ENCODE data around the gene FAM114A1.
A peak's percentile ranks its signal among the peaks of the same experiment; 100 is the strongest.

Gene FAM114A1

DNA sequence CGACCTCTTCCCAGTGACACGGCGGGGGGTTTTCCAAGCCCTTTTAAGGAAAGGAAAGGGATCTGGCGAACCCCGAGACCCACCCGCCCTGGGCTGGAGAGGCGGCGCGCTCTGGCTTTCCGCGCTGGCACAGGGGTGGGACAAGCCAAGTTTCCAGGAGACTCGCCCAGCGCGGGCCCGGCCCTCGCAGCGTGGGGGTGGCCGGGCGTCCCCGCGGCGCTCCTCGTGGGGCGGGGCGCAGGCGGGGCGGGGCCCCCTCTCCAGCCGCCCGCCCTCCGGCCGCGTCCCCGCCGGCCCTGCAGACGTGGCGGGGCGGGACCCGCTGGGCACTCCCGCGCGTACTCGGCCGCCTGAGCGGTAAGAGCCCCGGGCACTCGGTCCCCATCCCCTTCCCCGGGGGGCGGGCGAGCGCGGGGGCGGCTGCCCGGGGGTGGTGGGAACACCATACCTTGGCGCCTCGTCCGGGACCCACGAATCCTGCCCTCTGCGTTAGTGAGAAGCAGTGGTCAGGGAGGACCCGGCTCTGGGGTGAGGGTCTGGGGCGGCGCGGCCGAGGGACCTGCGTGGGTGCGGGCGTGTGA, at the start of gene FAM114A1:
Gene FAM114A1, plus strand, starts transcription at position 329 of the 581 bp plus-strand sequence. CDS start 10,273 bp downstream, outside the sequence.
- peak in 1 of 2 experiments; percentile 13 for DNase-seq

DNA sequence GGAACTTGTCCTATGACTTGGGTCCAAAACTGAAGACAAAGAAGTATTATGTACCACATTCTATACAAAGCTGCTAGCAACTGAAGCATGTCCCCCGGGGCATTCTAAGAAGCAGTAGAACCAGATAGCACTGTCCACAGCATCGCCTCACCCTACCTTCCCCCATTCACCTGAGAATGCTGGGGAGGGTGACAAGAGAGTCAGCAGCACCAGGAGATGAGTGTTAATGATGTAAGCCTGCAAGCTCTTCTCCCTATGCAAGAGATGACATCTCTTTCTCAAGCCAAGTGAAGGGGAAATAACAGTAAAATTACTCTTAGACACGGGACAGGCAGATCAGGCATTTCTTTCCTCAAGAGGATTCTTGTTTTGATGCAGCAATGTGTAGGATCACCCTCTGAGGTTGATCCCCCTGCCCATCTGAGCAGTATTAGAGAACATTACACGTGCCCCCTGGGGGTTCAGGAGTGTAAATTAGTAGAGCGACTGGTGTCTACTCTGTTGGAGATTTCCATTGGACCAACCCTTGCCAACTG, 49.1 kb upstream of the FAM114A1 start:
- no peak for DNase-seq

DNA sequence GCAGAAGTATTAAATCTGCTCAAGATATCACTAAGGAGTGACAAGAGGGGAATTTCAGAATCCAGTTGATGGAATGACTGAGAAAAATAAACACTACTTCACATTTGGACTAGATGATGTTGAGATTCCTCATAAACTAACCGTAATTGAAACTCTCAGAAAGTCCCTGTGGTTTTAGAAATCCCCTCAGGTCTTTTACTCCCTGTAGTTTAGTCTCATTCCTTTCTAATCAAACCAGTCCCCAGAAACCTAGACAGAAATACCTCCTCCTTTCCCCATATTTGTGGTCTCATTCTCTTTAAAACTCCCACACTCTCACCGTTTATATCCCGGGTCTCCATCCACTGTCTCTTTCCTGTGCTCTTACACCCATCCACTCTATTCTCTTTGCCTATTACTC, 48.0 kb upstream of the FAM114A1 start:
- no peak for DNase-seq

DNA sequence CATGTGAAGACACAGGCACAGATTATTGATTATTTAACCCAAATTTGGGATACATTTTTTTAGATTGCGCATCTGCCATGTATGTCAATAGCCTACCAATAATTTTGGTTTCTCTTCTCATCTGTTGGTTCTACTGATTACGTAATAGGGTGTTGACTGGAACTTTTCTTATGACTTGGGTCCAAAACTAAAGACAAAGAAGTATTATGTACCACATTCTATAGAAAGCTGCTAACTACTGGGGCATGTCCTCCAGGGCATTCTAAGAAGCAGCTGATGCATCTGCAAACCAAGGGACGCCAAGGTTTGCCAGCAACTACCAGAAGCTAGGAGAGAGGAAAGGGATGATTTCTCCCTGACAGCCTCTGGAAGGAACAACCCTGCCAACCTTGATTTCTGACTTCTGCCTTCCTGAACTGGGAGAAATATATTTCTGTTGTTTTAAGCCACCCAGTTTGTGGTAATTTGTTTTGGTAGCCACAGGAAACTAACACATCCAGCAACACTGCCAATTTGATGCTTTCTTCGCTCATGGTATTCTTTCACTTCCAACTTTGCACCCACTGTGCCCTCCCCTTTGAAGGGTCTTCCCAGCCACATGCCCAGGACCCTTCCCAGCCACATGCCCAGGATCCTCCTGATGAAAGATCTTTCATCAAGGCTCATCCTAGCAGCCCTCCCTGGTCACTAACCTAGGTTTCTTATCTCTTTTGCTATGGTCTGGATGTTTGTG, 47.1 kb upstream of the FAM114A1 start:
- no peak for DNase-seq

DNA sequence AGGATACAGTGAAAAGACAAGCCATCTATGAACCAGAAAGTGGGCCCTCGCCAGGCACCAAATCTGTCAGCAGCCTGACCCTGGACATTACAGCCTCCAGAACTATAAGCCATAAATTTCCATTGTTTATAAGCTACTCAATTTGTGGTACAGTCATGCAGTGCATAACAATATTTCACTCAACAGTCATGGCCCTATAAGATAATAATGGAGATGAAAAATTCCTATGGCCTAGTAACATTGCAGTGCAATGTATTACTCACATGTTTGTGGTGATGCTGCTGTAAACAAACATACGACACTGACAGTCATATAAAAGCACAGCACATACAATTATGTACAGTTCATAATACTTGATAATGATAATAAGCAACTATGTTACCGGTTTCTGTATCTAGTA, 45.9 kb upstream of the FAM114A1 start:
- DNase-seq: no peak

DNA sequence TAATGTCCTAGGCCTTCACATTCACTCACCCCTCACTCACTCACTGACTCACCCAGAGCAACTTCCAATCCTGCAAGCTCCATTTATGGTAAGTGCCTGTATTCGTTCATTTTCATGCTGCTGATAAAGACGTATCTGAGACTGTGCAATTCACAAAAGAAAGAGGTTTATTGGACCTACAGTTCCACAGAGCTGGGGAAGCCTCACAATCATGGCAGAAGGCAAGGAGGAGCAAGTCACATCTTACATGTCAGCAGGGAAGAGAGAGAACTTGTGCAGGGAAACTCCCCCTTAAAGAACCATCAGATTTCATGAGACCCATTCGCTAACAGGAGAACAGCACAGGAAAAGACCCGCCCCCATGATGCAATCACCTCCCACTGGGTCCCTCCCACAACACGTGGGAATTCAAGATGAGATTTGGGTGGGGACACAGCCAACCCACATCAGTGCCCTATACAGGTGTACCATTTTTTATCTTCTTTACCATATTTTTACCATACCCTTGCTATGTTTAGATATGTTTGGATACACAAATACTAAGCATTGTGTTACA, 44.8 kb upstream of the FAM114A1 start:
- no peak for DNase-seq

DNA sequence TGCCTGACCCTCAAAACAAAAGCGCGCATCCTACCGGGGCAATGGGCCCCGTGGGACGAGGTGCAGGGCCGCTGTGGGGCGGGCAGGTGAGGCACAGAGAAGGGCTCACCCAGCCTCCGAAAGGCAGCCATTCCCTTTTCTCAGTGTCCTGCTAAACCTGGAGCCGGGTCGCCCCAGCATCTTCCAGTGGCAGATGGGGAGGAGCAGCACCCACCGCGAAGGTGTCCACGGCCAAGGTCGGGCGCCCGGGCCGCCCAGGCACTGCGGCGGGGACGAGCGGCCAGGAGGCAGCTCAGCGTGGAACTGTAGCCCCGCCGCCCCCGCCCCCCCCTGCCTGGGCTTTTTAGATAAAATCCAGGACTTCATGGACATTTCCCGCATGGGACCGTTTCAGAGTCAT, 43.8 kb upstream of the FAM114A1 start:
- no peak for DNase-seq

DNA sequence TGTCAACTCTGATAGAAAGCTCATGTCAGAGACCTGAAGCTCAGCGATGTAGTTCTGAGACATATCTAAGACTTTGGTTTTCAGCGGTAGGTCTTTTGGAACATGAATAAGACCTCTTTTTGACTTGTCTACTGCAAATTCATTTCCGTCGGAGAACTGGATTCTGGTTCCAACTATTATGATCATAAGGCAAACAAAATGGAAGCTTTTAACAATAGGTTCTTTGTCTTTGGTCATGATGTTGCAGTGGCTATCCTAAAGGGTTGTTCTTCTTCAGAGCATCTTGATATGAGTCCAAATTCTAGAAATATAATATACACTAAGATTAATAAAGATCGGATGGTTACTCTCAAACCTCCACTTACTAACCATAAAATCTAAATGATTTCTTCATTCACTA, 38.4 kb upstream of the FAM114A1 start:
- DNase-seq: no peak

DNA sequence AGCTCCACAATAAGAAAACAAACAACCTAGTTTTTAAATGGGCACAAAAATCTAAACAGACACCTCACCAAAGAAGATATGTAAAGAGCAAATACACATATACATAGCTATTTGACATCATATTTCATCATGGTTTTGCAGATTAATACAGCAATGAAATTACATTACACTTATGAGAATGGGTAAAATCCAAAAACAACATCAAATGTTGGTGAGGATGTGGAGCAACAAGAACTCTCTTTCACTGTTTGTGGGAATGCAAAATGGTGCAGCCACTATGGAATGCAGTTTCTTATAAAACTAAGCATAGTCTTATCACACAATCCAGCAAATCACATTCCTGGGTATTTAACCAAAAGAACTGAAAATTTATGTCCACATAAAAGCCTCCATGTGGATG, 36.0 kb upstream of the FAM114A1 start:
- DNase-seq: no peak

DNA sequence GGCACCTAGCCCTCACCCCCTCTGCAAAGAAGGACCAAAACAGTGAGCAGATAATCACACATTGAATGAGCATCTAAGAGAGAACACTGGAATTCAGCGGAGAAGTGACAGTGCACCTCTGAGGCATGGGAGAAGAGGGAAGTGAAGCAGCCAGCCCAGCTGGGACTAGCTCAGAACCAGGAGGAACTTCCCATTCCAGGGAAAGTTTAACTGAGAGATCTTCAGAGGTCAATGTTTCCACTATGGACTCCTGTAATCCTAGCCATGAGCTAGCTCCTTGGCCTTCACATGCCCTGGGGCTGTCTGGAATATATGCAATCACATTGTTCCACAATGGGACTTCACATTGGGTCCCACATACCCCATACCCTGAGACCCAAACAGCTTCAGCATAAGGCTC, 35.4 kb upstream of the FAM114A1 start:
- DNase-seq: no peak

DNA sequence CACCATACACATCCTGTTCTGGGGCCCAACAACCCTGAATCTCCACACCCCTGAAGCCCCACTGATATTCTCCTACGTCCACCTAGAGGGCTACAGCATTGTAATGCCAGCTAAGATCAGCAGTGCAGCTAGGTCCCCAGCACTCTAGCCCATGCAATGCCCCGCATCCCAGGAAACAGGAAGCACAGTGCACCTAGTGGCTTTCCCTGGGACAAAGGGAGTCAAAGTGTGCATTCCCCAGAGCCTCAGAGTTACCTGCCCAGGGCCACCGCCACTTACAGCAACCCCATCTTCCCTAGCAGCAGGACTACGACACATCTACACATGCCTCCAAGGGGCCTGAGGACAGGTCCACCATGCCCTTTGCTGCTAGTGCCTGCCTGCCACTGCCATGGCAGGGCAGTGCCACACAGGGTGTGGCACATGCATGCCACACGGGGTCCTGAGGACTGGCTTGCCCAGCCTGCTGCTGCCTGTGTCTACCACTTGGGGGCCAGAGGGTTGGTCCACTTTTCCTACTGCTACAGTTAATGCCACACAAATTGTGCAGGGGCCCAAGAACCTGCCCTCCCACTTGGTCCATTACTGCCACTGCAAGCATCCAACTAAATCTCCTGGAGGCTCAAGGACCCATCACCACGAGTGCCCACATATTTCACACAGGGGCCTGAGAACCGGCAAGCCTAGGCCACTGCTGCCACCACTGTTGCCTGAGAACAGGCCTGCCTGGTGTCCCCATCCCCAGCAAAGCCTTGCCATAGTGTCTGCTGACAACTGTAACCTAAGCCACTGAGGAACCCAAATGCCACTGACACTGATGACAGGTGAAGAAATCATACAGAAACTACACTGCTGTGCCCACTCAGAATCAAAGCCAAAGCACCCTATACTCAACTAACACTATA, 34.7 kb upstream of the FAM114A1 start:
- DNase-seq: no peak

DNA sequence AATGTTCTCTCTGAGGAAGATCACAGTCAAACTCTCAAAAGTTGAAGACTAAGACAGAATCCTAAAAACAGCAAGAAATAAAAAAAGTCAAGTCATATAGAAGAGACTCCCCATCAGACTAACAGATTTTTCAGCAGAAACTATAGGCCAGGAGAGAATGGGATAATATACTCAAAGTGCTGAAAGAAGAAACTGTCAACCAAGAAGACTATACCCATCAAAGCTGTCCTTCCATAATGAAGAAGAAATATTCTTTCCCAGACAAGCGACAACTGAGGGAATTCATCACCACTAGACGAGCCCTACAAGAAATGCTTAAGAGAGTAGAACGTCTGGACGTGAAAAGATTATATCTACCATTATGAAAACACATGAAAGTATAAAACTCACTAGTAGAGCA, 33.0 kb upstream of the FAM114A1 start:
- DNase-seq: no peak

DNA sequence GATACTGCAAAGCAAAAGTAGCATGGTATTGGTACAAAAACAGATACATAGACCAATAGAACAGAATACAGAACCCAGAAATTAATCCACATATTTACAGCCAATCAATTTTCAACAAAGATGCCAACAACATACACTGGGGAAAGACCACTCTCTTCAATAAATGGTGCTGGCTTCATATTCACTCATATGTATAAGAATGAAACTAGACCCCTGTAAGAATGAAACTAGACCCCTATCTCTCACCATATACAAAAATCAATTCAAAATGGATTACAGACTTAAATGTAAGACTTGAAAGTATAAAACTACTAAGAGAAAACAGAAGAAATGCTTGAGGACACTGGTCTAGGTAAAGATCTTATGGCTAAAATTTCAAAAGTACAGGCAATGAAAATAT, 30.3 kb upstream of the FAM114A1 start:
- DNase-seq: no peak

DNA sequence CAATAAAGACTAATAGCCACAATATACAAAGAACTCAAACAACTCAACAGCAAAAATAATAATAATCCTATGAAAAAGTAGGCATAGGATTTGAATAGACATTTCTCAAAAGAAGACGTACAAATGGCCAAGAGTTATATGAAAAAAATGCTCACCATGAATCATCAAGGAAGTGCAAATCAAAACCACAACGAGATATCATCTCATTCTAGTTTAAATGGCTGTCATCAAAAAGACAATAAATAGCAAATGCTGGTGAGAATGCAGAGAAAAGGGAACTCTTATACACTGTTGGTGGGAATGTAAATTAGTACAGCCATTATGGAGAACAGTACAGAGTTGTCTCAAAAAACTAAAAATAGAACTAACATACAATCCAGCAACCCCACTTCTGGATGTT, 29.8 kb upstream of the FAM114A1 start:
- no peak for DNase-seq

DNA sequence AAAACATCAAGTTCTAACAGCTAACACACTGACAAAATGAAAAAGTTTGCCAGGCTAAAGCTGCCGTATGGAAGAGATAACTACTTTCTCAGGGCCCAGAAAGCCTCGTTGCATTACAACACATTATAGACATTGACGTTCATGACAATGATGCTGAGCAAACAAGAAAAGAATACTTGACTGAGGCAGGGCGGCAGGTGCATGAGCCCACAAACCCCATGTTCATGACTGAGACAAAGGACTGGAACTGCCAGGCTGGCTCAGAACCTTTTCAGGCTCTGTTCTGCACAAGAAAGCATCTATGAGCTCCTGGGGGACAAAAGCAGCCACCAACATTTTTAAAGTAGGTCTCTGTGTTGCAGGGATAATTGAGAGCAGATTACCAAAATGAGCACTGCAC, 24.6 kb upstream of the FAM114A1 start:
- no peak for DNase-seq

DNA sequence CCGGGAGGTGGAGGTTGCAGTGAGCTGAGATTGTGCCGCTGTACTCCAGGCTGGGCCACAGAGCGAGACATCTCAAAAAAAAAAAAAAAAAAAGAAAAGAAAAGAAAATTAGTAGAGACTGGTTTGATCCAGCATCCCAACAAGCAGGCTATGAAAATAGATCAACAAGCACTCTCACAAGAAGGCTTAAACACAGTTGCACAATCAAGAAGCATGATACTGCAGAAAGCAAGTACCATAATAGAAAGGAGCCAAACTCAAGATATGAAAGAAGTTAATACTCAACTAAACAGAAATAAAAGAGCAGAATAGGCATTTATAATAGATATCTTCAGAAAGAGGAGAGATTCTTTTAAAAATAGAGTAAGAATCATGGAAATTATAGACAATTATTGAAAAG, 21.6 kb upstream of the FAM114A1 start:
- DNase-seq: no peak

DNA sequence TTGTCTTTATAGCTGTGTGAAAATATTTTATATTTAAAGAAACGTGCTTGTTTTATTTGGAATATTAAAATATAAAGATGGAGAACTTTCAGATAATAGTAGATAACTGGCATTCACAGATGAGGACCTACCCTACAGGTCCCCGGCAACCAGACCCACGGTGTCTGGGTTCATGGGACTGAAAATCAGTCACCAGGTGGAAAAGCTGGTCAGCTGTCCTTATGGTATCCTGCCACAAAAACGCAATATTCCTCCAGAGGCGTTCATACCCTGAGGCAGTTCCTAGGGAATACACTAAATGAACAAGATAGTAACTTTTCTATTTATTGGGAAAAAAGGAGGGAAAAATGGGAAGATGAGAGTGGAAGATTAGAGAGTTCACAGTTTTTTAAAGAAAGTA, 12.1 kb upstream of the FAM114A1 start:
- no peak for DNase-seq

DNA sequence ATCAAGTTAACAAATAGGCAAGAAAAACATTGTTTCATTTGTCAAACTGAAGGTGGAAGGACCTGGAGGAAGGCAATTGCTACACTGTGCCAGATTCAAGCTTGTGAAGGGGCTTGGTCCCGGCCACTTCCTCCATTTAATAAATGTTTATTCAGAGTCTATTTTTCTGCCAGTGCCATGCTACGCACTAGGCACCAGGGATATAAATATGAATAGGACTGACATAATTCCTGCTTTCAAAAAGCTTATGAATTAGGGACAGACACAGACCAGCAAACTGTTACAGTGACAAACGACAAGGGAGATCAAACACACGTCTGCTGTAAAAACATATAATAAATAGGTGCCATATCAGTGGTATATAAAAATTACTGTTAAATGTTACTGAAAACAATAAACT, 11.6 kb upstream of the FAM114A1 start:
- DNase-seq: no peak

DNA sequence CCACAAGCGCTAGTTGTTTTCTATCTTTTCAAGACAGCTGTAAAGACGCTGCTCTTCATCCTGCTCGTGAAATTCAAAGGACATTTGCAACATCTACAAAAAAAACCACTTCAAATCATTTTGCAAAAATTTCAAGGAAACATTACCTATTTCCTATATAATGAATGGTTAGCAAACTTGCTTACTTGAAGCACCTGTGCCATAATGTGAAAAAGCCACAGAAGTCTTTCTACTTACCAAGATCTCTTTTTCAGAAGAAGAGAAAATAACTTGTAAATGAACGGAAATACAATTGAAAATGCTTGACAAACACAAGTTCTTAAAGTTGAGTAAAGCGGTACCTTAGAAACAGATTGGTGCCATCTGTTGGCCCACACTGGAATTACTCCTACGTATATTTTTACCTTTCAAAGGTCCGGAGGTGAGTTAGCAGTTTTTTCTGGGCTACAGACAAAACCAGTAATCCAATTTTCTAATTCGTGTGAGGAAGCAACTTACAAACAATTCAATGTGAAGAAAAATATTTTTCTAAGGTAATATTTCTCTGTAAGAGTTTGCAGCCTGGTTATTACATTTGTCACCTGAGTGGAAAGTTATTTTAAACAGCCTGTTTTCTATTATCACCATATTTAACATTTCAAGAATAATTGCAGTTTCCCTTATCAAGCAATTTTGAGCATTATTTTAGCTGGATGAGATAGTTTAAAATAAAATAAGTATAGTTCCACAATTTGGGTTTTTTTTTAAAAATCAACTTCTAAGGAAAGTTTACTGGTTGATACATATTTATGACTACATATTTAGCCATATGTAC, 10.9 kb upstream of the FAM114A1 start, which contains the start of gene TLR6:
Gene TLR6, minus strand, starts transcription at position 294 of the 814 bp plus-strand sequence. CDS start 27,344 bp downstream, outside the sequence.
- DNase-seq: peak in 1 of 2 experiments; percentile 65

DNA sequence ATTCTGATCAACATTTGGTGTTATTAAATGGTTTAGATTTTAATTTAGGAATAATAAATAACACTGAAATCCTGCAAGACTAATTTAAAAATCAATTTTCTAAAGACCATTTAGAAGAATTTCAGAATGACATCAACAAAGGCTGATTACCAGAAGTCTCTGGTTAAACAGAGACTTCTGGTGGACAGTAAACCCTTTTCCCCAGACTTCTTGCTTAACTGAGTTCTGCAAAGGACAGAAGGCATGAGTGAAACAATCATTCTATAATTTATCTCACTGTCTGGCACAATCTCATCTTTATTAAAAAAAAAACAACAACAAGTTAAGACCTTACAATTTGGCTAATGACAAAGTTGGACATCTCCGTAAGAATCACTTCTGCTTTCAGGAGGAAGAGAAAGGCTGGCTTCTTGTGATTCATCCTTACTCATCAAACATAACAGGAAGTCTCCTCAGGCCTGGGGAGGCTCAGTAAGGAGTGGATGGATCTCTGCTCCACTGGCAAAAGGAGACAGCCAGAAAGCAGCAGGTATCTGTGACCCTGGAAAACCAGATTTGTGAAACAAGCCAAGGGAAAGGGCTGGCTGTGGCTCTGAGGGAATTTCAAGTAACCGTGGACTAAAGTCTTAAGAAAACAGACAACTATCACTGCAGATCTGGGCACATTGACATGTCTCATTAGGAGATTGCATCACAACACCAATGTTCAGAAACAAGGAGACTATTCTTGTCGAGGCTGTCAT, 10.1 kb upstream of the FAM114A1 start:
- no peak for DNase-seq

DNA sequence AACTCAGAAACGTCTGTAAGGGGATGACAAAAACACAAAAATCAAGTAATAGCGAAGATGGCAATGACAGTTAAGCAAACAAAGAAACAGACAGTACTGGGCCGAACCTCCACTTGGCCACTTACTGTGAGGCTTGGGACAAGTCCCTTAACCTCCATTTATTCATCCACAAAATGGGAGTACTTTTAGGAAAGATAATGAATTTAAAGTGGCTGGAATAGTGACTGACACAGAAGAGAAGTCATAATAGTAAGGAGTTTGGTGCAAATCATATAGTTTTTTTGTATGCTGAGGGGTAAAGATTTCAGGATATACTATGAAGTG, 9.5 kb upstream of the FAM114A1 start:
- DNase-seq: no peak

DNA sequence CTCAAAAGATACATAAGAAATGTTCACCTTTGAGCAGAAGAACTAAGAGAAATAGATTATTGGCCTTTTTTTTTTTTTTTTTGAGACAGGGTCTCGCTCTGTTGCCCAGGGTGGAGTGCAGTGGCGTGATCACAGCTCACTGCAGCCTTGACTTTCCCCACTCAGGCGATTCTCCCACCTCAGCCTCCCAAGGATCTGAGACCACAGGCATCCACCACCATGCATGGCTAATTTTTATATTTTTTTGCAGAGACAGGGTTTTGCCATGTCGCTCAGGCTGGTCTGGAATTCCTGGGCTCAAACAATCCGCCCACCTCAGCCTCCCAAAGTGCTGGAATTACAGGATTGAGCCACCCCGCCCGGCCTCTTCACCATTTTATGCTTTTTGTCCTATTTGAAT, 8.1 kb upstream of the FAM114A1 start:
- DNase-seq: no peak
